AG09309 (cell line): ENCODE data around the gene RSAD1.

Experiments
- DNase-seq: peaks from one replicate; pipeline ENCODE4 v3.0.0-alpha.2; 2010; ENCODE audit warnings: low read depth
- H3K4me3 ChIP-seq: 2 replicates; pipeline ENCODE4 v1.5.1; 2011; ENCODE audit warnings: mild to moderate bottlenecking, low read depth, low read length, moderate library complexity; ENCODE audit not compliant: control insufficient read depth
- TF ChIP-seq, protein P1 (sequence below): IDR thresholded peaks from 2 replicates; pipeline ENCODE4 v1.5.1; 2011; ENCODE audit warnings: mild to moderate bottlenecking, low read depth, low read length, inconsistent platforms; ENCODE audit not compliant: insufficient read depth, control insufficient read depth; ENCODE audit errors: missing control alignments

Gene RSAD1

DNA sequence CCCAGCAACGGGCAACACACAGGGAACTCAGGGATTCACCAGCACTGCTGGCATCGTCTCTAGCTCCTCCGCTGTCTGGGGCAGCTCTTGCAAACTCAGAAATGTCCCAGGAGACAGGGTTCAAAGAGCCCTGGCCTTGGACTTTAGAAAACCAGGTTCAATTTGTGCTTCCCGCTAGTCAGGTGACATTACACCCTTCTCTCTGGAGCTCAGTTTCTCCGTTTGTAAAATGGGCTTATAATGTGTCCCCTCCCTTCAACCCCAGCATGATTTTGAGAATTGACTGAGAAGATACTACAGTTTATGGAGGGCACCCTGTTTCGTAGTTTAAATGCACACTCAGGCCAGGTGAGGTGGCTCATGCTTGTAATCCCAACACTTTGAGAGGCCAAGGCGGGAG is 27.6 kb downstream of the RSAD1 start:
- DNase-seq, result no peak
- TF ChIP-seq, protein P1, sequence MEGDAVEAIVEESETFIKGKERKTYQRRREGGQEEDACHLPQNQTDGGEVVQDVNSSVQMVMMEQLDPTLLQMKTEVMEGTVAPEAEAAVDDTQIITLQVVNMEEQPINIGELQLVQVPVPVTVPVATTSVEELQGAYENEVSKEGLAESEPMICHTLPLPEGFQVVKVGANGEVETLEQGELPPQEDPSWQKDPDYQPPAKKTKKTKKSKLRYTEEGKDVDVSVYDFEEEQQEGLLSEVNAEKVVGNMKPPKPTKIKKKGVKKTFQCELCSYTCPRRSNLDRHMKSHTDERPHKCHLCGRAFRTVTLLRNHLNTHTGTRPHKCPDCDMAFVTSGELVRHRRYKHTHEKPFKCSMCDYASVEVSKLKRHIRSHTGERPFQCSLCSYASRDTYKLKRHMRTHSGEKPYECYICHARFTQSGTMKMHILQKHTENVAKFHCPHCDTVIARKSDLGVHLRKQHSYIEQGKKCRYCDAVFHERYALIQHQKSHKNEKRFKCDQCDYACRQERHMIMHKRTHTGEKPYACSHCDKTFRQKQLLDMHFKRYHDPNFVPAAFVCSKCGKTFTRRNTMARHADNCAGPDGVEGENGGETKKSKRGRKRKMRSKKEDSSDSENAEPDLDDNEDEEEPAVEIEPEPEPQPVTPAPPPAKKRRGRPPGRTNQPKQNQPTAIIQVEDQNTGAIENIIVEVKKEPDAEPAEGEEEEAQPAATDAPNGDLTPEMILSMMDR, result no peak
- H3K4me3 ChIP-seq, result no peak overlapping the region

DNA sequence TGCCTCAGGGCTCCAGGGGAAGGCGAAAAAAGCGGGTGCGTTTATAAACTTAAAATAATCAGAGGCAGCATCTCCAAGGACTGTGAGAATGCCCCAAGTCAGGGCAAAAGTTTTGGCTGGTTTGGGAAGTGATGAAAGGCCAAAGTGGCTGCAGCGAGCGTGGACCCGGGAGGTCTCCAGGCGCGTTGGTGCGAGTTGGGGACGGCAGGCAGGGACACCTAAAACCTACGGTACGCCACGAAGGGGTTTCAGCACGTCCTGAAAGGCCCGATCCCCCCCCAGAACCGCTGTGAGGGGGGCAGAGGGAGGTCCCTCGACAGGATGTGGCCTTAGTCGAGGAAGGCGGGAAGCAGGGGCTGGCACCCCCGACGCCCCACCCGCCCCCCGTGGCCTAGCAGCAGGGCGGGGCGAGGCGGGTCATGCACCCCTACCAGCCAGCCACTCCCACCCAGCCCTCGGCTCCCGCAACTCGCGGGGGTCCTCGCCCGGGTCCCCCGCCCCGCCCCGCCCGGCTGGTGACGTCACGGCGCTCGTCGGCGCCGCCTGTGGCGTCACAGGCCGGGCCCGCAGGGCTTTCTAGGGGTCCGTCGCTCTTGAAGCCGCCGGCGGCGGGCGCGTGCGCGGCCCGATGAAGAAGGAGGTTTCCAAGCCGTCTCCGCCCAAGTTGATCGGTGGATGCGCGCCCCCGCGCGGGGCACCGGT is 29.4 kb downstream of the RSAD1 start, which contains the start of gene MYCBPAP:
TSS of gene MYCBPAP (plus strand) at position 569 of the 702 bp plus-strand sequence. CDS start 236 bp downstream, outside the sequence.
- H3K4me3 ChIP-seq, result peak within 1 kb of the TSS; percentile 55
- DNase-seq, result no peak

DNA sequence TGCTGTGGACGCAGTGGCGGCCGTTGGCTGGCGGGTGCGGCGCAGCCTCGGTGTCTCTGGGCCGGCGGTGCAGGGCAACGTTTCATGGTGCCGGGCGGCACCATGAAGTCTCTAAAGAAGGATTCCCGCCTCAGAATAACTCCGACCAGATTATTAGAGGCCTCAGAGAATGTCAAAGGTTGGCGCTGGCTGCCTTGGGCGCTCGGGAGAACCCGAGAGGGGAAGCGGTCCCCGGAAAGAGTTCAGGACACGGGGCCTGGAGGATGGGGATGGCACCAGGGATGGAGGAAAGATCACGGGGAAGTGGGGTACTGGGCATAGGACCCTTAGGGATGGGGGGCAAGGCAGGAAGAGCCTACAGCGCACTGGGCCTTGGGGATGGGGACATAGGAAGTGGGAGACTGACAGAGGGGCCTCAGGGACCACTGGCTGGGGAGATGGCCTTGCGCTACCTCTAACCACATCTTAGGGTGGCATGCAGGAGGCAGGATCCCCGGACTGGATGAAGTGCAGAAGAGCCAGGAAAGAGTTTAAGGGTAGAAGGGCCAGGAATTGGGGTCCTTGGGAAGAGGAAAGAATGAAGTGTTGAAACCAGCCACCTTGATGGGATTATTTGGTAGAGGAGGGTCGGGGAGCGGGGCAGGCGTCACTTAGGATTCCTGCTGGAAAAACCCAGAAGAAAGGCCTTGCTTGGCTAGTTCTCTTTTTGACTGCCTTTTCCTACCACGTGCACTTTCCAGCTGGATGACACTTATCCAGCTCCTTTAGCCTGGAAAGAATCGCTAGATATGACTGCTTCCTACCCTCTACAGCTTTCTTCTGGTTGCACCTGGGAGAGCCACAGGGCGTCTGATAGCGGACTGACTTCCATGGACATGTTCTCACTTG is 30.2 kb downstream of the RSAD1 start:
- TF ChIP-seq, protein P1, result no peak
- no peak for DNase-seq

More for the DNA sequence above, 29.4 kb downstream of the RSAD1 start, which contains the start of gene MYCBPAP:
- TF ChIP-seq, protein P1, result no peak

DNA sequence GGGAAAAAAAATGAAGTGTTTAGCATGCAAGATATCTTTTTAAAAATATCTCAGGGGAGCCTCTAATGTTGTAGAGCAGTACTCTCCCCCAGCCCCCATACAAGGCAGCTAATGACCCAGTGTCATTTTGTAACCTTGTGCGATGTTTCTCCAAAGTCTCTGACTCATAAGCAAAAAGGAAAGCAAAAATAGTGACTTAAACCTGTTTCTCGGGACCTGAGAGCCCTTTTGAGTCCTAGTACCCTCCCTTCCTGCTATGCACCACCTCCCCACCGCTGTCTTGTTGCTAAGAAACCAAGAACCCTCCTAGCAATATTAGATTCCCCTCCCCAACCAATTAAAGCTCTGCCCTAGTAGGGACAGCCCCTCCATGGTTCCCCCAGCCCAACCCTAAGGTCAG is 32.4 kb downstream of the RSAD1 start:
- no peak overlapping the region for H3K4me3 ChIP-seq
- no peak for DNase-seq
- TF ChIP-seq, protein P1, result no peak

More for the DNA sequence above, 30.2 kb downstream of the RSAD1 start:
- H3K4me3 ChIP-seq, result peak overlapping the region; percentile 55

DNA sequence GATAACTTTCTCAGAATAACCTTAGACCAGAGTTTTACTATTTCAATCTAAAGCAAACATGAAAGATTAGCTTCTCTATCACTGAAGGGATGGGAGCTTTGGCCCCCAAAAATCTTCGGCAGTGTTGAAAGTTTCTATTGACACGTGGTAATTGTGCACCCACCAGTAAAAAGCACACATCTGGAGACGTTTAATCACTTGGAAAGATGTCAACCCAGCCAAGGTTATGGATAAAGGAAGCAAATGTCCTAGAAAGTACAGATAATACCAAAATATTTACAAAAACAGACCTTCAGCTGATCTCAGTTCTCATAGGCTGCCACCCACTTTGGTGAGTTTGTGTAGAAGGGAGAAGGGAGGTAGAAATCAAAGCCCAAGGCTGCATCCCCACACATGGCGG is 34.8 kb downstream of the RSAD1 start:
- TF ChIP-seq, protein P1, result no peak
- H3K4me3 ChIP-seq, result no peak overlapping the region
- no peak for DNase-seq

DNA sequence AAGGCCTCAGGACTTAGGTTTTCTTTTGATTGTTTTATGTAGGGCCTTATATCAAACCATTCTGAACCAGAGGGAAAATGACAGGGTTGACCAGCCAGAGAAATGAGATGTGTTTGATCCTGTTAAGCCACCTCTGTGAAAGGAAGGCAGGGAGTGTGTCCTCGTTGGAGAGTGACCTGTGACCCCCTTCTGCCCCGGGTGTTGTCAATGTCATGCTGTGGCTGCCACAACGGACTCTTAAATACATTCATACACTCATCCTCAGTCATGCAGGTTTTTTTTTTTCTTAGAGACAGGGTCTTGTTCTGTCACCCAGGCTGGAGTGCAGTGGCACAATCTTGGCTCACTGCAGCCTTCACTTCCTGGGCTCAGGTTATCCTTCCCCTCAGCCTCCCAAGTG is 35.7 kb downstream of the RSAD1 start:
- no peak overlapping the region for H3K4me3 ChIP-seq
- no peak for DNase-seq
- TF ChIP-seq, protein P1, result no peak
